Measurements from ENCODE around the gene SSBP2.

GRCh38 chr5:81389025-81389424 is 361.9 kb downstream of the SSBP2 start:
- TF ChIP-seq POLR2A (IDR thresholded peaks at IDR 0.05) (no peak), CTCF (IDR thresholded peaks at IDR 0.05) (no peak), POLR2AphosphoS5 (IDR thresholded peaks at IDR 0.05) (no peak), EP300 (IDR thresholded peaks at IDR 0.05) (no peak)

Measured in suprapubic skin (tissue), 4 donors.